GM12873 (cell line): ENCODE results near the gene CD300C.

Experiments
- CTCF ChIP-seq: IDR thresholded peaks from 2 replicates; pipeline ENCODE4 v1.5.1; 2012; ENCODE audit warnings: low read depth, mild to moderate bottlenecking, moderate library complexity, low read length, control low read depth; ENCODE audit not compliant: insufficient read depth; ENCODE audit errors: missing control alignments

Gene CD300C

GRCh38 chr17:74523308-74523707 is 22.6 kb downstream of the CD300C start:
- TF ChIP-seq CTCF: no peak

- no peak for TF ChIP-seq CTCF
These were observed 23.4 kb downstream of the CD300C start for GRCh38 chr17:74522381-74523105.

- no peak for TF ChIP-seq CTCF
These were observed 24.2 kb downstream of the CD300C start for GRCh38 chr17:74521701-74522201.

GRCh38 chr17:74520790-74521480 is 25.0 kb downstream of the CD300C start:
- no peak for TF ChIP-seq CTCF

GRCh38 chr17:74520016-74520434 is 25.9 kb downstream of the CD300C start:
- no peak for TF ChIP-seq CTCF

GRCh38 chr17:74516561-74517328 is 29.2 kb downstream of the CD300C start:
- TF ChIP-seq CTCF: no peak

- no peak for TF ChIP-seq CTCF
These were observed 30.0 kb downstream of the CD300C start for GRCh38 chr17:74515941-74516340.
